Fibroblast of pulmonary artery (primary cell): ENCODE results near the gene PRRX2.

Experiments used
- DNase-seq: peaks from one replicate; pipeline ENCODE4 v3.0.0-alpha.2; 2010; ENCODE audit warnings: low read depth
- H3K4me3 ChIP-seq: replicated peaks from 2 replicates; pipeline ENCODE4 v1.5.1; 2011; ENCODE audit warnings: low read depth, mild to moderate bottlenecking, control low read depth, low read length, moderate library complexity
- CTCF ChIP-seq: IDR thresholded peaks from 2 replicates; pipeline ENCODE4 v1.5.1; 2011; ENCODE audit warnings: mild to moderate bottlenecking, control low read depth, low read length, inconsistent platforms; ENCODE audit errors: missing control alignments

The PRRX2 gene

GRCh38 chr9:129624947-129625346 is 40.5 kb upstream of the PRRX2 start:
- DNase-seq, result peak; percentile 60
- H3K4me3 ChIP-seq, result no peak overlapping the region
- TF ChIP-seq CTCF, result no peak

- no peak for TF ChIP-seq CTCF
- peak; percentile 85 for DNase-seq
- peak within 1 kb of the TSS; percentile 93 for H3K4me3 ChIP-seq
Measured at GRCh38 chr9:129626079-129626624, 39.3 kb upstream of the PRRX2 start, which contains the start of gene NTMT1. Gene NTMT1, plus strand, starts transcription at chr9:129626163. Its CDS starts 6,541 bp downstream, at chr9:129632704.

GRCh38 chr9:129626625-129627284 is 38.7 kb upstream of the PRRX2 start:
- peak overlapping the region; percentile 93 for H3K4me3 ChIP-seq
- no peak for TF ChIP-seq CTCF
- peak; percentile 69 for DNase-seq

- DNase-seq, result no peak
- TF ChIP-seq CTCF, result no peak
Measured at GRCh38 chr9:129627556-129628440, 37.6 kb upstream of the PRRX2 start.

GRCh38 chr9:129628709-129629108 is 36.7 kb upstream of the PRRX2 start:
- DNase-seq, result no peak
- no peak for TF ChIP-seq CTCF
- no peak overlapping the region for H3K4me3 ChIP-seq

More at GRCh38 chr9:129627556-129628440, 37.6 kb upstream of the PRRX2 start:
- H3K4me3 ChIP-seq, result peak overlapping the region; percentile 93

- H3K4me3 ChIP-seq, result no peak overlapping the region
- DNase-seq, result no peak
Measured at GRCh38 chr9:129629251-129629820, 36.1 kb upstream of the PRRX2 start.

More at GRCh38 chr9:129629251-129629820, 36.1 kb upstream of the PRRX2 start:
- no peak for TF ChIP-seq CTCF
